GM19193 (cell line): ENCODE results near the gene GIMAP8.

Experiments used
- POLR2A ChIP-seq: IDR thresholded peaks from 4 replicates; pipeline ENCODE4 v1.6.1; 2011; ENCODE audit not compliant: insufficient read depth, insufficient read length; ENCODE audit errors: extremely low read depth

The GIMAP8 gene

GRCh38 chr7:150408393-150409299 is 41.8 kb upstream of the GIMAP8 start:
- TF ChIP-seq POLR2A, result no peak

- no peak for TF ChIP-seq POLR2A
Observed at GRCh38 chr7:150409300-150410030, 41.0 kb upstream of the GIMAP8 start.

- TF ChIP-seq POLR2A, result no peak
Observed at GRCh38 chr7:150410131-150410530, 40.3 kb upstream of the GIMAP8 start.

- no peak for TF ChIP-seq POLR2A
Observed at GRCh38 chr7:150410680-150411346, 39.6 kb upstream of the GIMAP8 start.

GRCh38 chr7:150411606-150412005 is 38.8 kb upstream of the GIMAP8 start:
- TF ChIP-seq POLR2A, result no peak

GRCh38 chr7:150412016-150412415 is 38.4 kb upstream of the GIMAP8 start:
- TF ChIP-seq POLR2A, result no peak

- no peak for TF ChIP-seq POLR2A
Observed at GRCh38 chr7:150412518-150413488, 37.6 kb upstream of the GIMAP8 start.

- TF ChIP-seq POLR2A, result no peak
Observed at GRCh38 chr7:150413640-150414081, 36.8 kb upstream of the GIMAP8 start.

GRCh38 chr7:150415161-150416153 is 35.0 kb upstream of the GIMAP8 start:
- TF ChIP-seq POLR2A, result no peak

- TF ChIP-seq POLR2A, result no peak
Observed at GRCh38 chr7:150417239-150417638, 33.2 kb upstream of the GIMAP8 start.

GRCh38 chr7:150417863-150418262 is 32.6 kb upstream of the GIMAP8 start:
- no peak for TF ChIP-seq POLR2A

GRCh38 chr7:150420242-150420641 is 30.2 kb upstream of the GIMAP8 start:
- TF ChIP-seq POLR2A, result no peak
